Skeletal muscle tissue (tissue), 4 donors: Measurements from ENCODE around the gene TXNL4B. TPM values are rescaled to one million over a fixed set of nuclear protein-coding genes. Genes with fewer than 3 reads are reported as not detected.

Experiments used
- H3K27ac ChIP-seq: one replicate; pipeline ENCODE4 v1.7.0; 2013; ENCODE audit warnings: mild to moderate bottlenecking, low read depth, low read length, inconsistent platforms
- H3K27me3 ChIP-seq, 3 donors: one replicate each; pipeline ENCODE4 v1.7.0; 2013; ENCODE audit warnings: low read length in 3 of 3; ENCODE audit not compliant: control insufficient read depth in 3 of 3, insufficient read depth in 3 of 3
- H3K36me3 ChIP-seq, 3 donors: one replicate each; pipeline ENCODE4 v1.7.0; 2013; ENCODE audit warnings: low read length in 3 of 3; ENCODE audit not compliant: control insufficient read depth in 3 of 3, insufficient read depth in 3 of 3
- H3K4me1 ChIP-seq, 3 donors: one replicate each; pipeline ENCODE4 v1.7.0; 2013; ENCODE audit warnings: low read length in 3 of 3, mild to moderate bottlenecking in 3 of 3; ENCODE audit not compliant: control insufficient read depth in 3 of 3, insufficient read depth in 3 of 3
- H3K4me3 ChIP-seq, 3 donors: one replicate each; pipeline ENCODE4 v1.7.0; 2013; ENCODE audit warnings: low read length in 3 of 3
- H3K9ac ChIP-seq, 3 donors: one replicate each; pipeline ENCODE4 v1.7.0; 2013; ENCODE audit warnings: low read length in 3 of 3, mild to moderate bottlenecking in 3 of 3, moderate library complexity in 2 of 3, low read depth in 1 of 3
- H3K9me3 ChIP-seq, 3 donors: one replicate each; pipeline ENCODE4 v1.7.0; 2013; ENCODE audit warnings: low read length in 3 of 3; ENCODE audit not compliant: control insufficient read depth in 3 of 3
- total RNA-seq: library from RNA; depleted of rRNA; stranded (reverse); fragments of >200 nt; gene quantifications from one replicate; pipeline ENCODE4 v1.2.3, GENCODE V29; 2014
- donor health status: Osteomylitis.

TXNL4B gene
- total RNA-seq, 1 donor from 2014 or later: 9.9 TPM

GRCh38 chr16:72128701-72129100 lies 35.3 kb upstream of the TXNL4B start:
- H3K9me3 ChIP-seq: no peaks in the 10 kb centered on the region
- no peak overlapping the region for H3K27ac ChIP-seq
- no peaks in the 10 kb centered on the region for H3K36me3 ChIP-seq
- H3K9ac ChIP-seq: no peak overlapping the region
- H3K4me3 ChIP-seq: no peak overlapping the region
- H3K4me1 ChIP-seq: no peaks in the 10 kb centered on the region
- H3K27me3 ChIP-seq: no peaks in the 10 kb centered on the region

GRCh38 chr16:72126429-72126765 lies 33.0 kb upstream of the TXNL4B start:
- Histone ChIP-seq H3K9me3 (no peaks in the 10 kb centered on the region), H3K4me3 (no peak overlapping the region), H3K9ac (no peak overlapping the region), H3K36me3 (no peaks in the 10 kb centered on the region), H3K27ac (no peak overlapping the region), H3K4me1 (no peaks in the 10 kb centered on the region), H3K27me3 (no peaks in the 10 kb centered on the region)

DNA sequence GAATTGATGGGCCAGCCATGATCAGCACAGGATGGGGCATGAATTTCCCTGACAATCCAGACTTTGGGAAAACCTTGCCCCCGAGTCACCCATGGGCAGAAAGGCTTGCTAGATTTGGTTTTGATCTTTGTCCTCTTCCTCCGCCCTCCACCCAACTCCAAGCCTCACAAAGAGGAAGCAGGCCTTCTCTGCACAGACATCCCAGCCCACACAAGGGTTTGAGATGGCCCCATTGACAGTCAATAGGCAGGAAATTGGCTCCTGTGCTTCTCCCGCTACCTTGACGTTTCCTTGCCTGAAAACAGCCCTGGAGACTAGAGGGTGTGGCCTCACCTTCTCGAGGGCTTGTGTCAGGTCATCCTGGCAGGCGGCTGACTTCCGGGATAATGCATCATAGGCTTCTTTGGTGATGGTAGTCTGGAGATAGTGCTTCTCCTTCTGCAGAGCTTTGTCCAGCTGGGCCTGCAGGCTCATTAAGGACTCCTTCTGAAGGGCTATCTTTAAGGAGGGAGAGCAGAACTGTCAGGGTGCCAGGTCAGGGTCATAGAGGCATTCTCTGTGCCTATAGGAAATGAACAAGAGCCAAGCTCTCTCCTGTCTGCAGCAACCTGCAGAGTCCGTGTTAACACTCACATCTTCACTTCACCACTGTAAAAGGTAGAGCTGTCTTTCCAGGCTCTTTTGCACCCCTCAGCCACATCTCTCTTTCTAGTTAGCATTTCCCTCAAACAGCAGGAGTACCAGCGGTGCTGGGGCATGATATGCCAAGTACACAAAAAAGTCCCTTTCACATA lies 32.4 kb upstream of the TXNL4B start:
- Histone ChIP-seq H3K36me3 (no peaks in the 10 kb centered on the region), H3K4me3 (no peak overlapping the region), H3K9ac (no peak overlapping the region), H3K9me3 (no peaks in the 10 kb centered on the region), H3K27me3 (no peaks in the 10 kb centered on the region), H3K4me1 (no peaks in the 10 kb centered on the region), H3K27ac (no peak overlapping the region)

DNA sequence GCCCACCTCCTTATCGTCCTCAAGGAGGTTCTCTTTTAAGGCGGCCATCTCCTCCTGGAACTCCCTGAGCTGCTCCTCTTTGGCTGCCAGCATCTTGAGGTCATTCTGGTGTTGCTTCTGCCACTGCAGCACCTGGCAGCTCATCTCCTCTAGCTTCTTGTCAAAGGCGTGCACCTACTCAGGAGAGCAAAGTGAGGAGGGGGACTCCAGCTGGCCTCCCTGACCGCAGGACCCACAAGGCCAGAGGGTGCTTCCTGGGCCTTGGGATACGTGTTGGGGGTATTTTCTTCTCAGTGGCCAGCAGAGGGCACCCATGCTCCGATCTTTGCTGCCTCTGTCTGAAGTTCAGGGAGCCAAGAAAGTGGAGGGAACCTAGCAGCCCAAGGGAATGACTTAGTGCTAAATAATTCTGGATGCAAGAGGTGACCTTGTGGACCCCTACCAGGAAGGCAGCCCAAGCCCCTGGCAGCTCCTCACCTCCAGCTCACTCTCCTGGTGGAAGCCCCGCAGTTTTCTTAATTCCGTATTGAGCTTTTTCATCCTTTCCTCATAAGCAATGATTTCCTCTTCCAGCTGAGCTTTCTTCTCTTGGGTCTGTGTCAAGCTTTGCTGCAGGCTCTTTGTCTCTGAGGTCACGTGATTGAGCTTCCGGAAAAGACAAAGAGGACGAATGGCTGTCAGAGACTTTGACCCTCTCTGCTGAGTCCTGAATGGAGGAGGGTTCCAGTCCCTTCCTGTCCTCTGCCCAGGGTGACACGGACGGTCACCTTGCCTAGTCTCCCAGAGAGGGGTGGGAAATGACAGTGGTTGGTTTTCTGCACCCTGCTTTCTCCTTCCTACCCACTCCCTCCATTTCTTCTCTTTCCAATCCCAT lies 31.6 kb upstream of the TXNL4B start:
- Histone ChIP-seq H3K9ac (peak overlapping the region in 1 of 3 donors; percentile 8), H3K27me3 (no peaks in the 10 kb centered on the region), H3K27ac (no peak overlapping the region), H3K4me1 (no peaks in the 10 kb centered on the region), H3K36me3 (no peaks in the 10 kb centered on the region), H3K9me3 (no peaks in the 10 kb centered on the region), H3K4me3 (peak overlapping the region in 2 of 3 donors; percentile 29 to 31)

DNA sequence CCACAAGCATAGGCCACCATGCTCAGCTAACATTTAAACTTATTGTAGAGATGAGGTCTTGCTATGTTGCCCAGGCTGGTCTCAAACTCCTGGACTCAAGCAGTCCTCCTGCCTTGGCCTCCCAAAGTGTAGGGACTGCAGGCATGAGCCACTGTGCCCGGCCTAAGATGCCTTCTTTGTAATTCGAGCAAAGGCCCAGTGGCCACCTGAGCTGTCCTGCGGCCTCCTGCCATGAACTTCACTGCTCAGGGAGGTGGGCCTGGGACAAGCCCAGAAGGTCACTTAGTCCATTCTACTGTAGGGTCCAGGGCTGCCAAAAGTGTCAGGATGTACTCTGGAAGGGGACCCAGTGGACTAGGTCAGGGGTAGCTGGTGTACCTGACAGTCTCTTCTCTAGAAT lies 30.7 kb upstream of the TXNL4B start:
- no peak overlapping the region for H3K27ac ChIP-seq
- H3K27me3 ChIP-seq: no peaks in the 10 kb centered on the region
- no peaks in the 10 kb centered on the region for H3K4me1 ChIP-seq
- no peaks in the 10 kb centered on the region for H3K9me3 ChIP-seq
- no peak overlapping the region for H3K9ac ChIP-seq
- H3K4me3 ChIP-seq: no peak overlapping the region
- no peaks in the 10 kb centered on the region for H3K36me3 ChIP-seq

GRCh38 chr16:72123426-72123825 lies 30.0 kb upstream of the TXNL4B start:
- Histone ChIP-seq H3K9me3 (no peaks in the 10 kb centered on the region), H3K27ac (no peak overlapping the region), H3K9ac (no peak overlapping the region), H3K4me1 (no peaks in the 10 kb centered on the region), H3K36me3 (no peaks in the 10 kb centered on the region), H3K4me3 (no peak overlapping the region), H3K27me3 (no peaks in the 10 kb centered on the region)

DNA sequence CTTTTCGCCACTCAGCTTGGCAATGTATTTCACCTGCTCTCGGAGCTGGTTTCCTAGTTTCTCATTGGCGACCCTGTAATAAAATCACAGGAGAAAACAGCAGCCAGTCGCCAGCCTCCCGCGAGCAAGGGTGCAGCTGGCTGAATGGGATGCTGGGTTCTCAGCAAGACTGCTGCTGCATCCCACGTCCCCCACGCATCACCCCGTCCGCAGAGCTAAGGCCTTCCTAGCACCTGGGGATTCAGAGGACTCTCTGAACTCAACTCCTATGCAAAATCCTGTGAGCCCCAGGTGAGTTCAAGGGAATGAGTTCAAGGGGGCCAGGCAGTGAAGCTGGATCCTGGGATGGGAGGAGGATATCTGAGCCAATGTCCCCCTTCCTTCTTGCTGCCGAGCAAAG lies 29.5 kb upstream of the TXNL4B start:
- no peaks in the 10 kb centered on the region for H3K4me1 ChIP-seq
- no peak overlapping the region for H3K9ac ChIP-seq
- H3K9me3 ChIP-seq: no peaks in the 10 kb centered on the region
- H3K4me3 ChIP-seq: no peak overlapping the region
- H3K27me3 ChIP-seq: no peaks in the 10 kb centered on the region
- H3K36me3 ChIP-seq: no peaks in the 10 kb centered on the region
- H3K27ac ChIP-seq: no peak overlapping the region

- no peaks in the 10 kb centered on the region for H3K36me3 ChIP-seq
- H3K27me3 ChIP-seq: no peaks in the 10 kb centered on the region
- H3K9ac ChIP-seq: no peak overlapping the region
- no peaks in the 10 kb centered on the region for H3K9me3 ChIP-seq
- H3K4me1 ChIP-seq: no peaks in the 10 kb centered on the region
- no peak overlapping the region for H3K4me3 ChIP-seq
- no peak overlapping the region for H3K27ac ChIP-seq
Observed at GRCh38 chr16:72122308-72122707, 28.9 kb upstream of the TXNL4B start.

GRCh38 chr16:72120026-72120425 lies 26.6 kb upstream of the TXNL4B start:
- Histone ChIP-seq H3K9ac (no peak overlapping the region), H3K36me3 (no peaks in the 10 kb centered on the region), H3K4me3 (no peak overlapping the region), H3K4me1 (no peaks in the 10 kb centered on the region), H3K9me3 (no peaks in the 10 kb centered on the region), H3K27me3 (no peaks in the 10 kb centered on the region), H3K27ac (no peak overlapping the region)

- H3K9me3 ChIP-seq: no peaks in the 10 kb centered on the region
- no peaks in the 10 kb centered on the region for H3K4me1 ChIP-seq
- no peaks in the 10 kb centered on the region for H3K27me3 ChIP-seq
- H3K36me3 ChIP-seq: peaks cover 39 to 49% (median 39%) of the 10 kb centered on the region in 3 donors
- no peak overlapping the region for H3K27ac ChIP-seq
- peak overlapping the region in 1 of 3 donors; percentile 16 for H3K9ac ChIP-seq
- no peak overlapping the region for H3K4me3 ChIP-seq
Observed at GRCh38 chr16:72113616-72113945, 20.2 kb upstream of the TXNL4B start.
